Measurements from ENCODE around the gene CEP170.
"Not testable (repeated sequence)": the region's sequence is repeated elsewhere in the genome, so short reads cannot be mapped to it uniquely, and the experiment has no call there.

The CEP170 gene

DNA sequence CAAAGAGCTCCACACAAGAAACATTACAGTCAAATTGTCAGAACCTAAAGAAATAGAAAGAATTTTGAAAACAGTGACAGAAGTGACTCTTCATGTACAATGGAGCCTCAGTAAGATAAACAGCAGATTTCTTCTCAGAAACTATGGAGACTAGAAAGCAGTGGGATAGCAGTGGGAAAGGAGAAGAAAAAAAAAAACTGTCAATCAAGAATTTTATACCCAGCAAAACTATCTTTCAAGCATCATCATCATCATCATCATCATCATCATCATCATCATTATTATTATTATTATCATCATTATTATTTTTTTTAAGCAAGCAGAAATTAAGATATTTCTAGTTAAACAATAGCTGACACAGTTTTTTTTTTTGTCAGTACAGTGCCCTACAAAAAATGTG lies 24.2 kb downstream of the CEP170 start:
- DNase-seq, result no peak

DNA sequence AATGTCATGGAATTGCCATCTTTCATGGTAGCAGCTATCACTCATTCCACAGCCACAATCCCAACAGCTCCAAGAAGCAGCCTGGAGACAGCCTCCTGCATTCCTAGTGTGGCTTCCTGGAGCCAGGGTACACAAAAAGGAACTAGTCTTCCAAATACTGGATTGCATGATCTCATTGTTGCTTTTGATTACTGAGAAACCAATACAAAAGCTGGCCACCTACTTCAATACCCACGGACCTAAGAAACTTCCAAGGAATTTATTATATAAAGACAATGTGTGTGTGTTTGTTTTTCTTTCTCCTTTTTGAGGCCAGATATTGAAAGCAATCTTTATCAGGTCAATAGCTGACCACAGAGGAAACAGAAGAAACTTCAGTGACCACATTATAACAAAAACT lies 25.6 kb downstream of the CEP170 start:
- DNase-seq, result no peak

DNA sequence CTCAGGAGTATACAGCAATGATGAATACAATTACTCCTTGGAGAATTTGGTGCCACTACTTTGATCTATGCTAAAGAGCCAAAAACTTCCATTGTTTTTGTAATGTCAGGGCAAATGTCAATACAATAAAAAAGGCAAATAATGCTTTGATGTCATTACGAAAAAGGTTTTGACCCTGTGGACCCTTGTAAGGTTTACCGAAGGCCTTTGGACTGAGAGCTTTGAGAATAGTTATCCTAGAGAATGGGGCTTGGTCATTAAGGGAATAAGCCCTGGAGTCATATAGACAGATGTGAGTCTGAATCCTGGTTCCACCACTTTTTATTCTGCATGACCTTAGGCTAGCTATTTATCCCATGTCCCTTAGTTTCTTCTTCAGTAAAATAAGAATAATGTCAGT lies 27.5 kb downstream of the CEP170 start:
- no peak for DNase-seq

DNA sequence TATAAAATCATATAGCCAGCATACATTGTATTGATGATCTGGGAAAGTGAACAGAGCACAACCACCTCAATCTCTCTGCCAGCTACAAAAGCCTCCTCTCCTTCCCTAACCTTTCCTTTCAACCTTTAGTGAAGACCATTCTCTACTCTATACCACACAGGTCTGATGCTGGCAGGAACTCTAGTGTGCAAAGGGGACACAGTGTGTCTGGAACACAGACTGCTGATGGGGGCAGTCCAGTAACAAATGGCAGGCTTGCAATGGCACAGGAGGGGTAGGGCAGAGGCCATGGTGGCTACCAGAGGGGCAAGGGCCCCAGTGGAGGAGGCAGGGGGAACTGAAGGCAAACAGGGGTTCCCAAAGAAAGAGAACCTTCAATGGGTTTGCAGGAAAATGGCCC lies 37.0 kb downstream of the CEP170 start:
- no peak for DNase-seq

DNA sequence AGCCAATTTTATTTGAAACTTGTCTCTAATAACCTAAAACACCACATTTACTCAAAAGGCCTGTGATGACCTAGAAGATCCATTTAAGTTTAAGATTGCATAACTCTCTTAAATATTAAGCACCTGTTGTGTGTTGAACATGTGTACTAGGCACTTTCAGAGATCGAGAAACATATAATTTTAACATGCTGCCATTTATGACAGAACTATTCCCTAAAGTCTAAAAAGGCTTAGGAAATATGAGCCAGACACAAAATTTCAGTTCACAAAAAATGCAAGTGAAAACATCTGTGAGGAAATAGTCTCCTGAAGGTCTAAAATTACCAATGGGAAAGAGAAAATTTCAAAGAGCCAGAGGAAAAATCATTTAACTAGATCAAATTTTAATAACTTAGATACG lies 37.7 kb downstream of the CEP170 start:
- DNase-seq, result no peak

DNA sequence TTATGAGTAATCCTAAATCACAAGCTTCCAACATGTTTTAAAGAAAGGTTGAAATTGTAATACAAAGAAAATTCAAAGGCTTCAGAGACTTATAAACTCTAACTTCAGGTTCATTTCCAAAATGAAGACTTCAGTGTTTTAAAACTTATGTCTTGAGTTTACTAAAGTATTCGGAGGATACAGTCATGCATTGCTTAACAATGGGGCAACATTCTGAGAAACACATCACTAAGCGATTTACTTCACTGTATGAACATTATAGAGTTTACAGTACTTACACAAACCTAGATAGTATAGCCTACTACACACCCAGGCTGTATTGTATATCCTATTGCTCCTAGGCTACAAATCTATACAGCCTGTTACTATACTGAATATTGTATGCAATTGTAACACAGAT lies 38.3 kb downstream of the CEP170 start:
- no peak for DNase-seq

DNA sequence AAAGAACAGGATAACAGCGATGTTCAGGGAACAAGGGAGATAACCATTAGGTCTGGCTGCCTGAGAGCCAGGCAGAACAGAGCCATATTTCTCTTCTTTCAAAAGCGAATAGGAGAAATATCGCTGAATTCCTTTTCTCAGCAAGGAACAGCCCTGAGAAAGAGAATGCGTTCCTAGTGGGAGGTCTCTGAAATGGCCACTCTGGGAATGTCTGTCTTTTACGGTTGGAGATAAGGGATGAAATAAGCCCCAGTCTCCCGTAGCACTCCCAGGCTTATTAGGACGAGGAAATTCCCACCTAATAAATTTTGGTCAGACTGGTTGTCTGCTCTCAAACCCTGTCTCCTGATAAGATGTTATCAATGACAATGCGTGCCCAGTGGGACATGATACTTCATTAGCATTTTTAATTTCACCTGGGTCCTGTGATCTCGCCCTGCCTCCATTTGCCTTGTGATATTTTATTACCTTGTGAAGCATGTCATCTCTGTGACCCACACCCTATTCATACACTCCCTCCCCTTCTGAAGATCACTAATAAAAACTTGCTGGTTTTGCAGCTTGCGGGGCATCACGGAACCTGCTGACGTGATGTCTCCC lies 39.7 kb downstream of the CEP170 start:
- not testable (repeated sequence) for DNase-seq

DNA sequence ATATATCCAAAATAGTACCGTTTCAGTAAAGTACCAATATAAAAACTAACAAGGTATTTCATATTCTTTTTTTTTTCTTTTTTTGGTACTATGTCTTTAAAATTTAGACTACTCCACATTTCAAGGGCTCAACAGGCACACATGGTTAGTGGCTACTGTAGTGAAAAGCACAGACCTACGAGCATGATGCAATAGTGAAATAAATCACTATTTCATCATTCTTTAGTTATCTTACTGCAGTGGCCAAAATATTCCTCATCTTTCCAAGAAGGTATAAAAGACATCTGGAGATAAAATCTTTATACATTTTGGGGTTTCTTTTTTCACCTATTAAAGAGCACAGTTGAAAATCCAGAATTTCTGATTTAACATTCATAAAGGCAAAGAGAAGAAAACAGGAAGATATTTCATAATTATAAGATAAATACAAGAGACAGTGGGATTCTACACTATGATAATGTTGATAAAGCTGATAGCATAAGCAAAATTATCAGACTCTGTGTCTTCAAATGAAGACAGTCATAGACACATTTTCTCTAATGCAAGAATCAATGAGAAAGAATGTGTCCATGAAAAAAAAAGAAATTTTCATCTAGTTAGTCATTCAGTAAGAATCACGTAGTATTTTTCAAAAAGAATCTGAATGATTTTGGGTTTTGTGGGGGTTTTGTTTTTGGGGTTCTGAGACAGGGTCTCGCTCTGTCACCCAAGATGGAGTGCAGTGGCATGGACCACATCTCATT lies 41.9 kb downstream of the CEP170 start:
- no peak for DNase-seq

DNA sequence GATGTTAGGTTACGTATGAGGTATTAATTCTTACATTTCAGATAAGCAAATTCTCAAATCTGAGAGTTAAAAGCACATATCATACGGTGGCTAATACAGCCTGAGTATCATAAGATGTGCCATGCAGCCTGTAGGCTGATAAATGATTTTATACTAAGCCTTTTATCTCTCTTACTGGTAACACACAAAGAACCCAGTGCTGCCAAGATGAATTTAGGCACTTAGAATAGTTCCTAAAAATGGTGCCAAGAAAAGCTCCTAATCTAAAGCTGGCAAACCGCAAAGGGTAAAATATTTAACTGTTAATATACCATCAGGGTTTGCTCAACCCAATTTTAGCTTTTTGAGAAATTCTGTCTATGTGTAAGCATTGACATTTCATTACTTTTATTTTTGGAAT lies 43.1 kb downstream of the CEP170 start:
- DNase-seq, result not testable (repeated sequence)

DNA sequence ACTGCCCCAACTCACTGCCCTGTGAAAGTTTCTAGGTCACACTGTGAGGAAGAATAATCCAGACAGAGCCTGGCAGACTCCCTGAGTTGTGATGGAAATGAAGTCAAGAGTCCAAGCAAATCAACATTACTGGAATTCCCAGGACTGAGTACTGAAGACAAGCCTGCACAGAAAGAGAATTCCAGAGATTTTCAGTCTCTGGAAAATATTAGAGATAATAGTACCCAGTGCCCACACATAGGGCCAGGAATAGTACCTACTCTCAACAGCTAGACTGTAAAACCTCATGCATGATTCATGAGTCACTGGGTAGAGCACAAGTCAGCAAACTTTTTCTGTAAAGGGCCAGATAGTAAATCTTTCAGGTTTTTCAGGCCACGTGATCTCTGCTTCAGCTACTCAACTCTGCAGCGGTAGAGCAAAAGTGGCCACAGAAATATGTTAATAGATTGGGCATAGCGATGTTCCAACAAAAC lies 50.0 kb downstream of the CEP170 start:
- not testable (repeated sequence) for DNase-seq

DNA sequence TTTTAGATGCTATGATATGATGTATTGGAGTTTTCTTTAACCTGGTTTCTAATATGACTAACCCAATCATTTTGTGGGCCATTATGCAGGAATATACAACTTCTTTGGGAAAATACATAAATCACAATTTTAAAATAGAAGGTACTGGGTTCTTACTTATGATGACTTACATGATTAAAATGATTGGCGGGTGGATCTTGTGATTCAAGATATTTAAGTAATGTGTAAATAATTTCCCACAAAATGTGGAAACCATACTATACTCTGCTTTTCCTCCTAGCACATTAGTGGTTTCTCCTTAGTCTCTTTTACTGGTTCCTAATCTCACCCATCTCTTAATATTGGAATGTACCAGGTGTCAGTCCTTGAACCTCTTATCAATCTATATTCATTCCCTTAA lies 50.7 kb downstream of the CEP170 start:
- not testable (repeated sequence) for DNase-seq

DNA sequence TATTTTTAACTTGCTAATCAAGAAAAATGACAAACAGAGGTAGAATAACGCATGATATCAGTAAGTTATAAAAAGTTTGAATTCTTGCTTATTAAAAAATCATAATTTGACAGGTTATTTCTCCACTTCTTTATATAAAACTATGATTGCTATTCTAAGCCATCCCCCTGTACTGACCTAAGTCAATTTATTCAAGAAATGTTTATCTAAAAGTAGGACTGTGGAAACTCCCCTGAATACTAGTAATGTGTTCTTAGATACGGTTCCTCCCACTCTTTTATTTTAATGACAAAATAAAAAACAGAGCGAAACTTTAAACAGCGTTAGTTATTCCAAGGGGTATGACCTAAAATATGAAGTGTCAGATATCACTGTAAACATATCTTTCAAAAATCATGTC lies 51.9 kb downstream of the CEP170 start:
- not testable (repeated sequence) for DNase-seq

DNA sequence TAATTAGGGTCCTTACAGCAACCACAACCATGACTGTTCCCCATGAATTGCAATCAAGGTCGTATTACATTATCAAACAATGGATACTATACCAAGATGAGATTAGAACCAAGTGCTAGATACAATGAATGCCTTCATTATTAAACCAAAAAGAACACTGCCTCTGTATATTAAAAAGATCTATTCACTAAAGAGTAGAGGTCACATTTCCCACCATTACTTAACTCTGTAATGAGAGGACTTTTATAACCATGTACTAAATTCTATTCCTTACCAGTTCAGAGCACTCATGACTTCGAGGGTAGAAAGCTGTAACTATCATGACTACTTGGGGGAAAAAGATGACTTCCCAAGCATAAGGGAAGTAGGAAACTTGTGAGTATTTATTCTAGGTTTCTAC lies 53.8 kb downstream of the CEP170 start:
- not testable (repeated sequence) for DNase-seq

DNA sequence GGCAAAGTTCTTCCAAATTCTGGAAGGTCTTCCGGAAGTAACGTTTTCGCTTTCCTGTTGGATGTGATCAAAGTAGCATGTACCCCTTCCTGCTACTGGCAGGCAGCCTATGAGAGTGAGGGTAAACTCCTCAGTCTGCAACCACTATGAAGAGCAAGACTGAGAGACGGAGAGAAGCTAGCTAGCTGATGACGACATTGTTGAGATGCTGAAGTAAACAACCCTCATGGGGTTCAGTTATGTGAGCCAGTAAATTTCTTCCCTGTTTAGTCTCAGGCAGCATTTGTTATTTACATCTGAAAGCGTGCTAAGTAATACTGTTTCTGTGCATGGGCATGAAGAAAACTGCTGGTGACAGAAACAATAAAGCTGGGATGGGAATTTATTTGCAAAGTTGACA lies 57.6 kb downstream of the CEP170 start:
- DNase-seq, result not testable (repeated sequence)

DNA sequence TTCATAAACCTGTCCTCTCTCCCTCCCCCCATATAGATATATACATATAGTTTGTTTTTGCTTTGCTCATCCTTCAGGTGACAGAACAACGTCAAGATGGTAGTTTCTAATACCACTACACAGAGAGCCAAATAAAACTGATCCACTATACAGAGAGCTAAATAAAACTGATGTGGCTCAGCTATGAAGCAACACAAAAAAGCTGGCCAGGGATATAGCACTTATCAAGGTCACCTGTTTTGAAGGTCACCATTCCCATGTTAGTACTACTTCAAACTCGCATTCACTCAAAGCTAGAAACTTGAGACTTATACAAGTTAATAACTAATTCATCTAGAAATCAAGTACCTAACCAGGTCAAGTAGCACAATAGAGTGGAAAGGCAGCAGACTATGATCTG lies 61.8 kb downstream of the CEP170 start:
- DNase-seq, result not testable (repeated sequence)

DNA sequence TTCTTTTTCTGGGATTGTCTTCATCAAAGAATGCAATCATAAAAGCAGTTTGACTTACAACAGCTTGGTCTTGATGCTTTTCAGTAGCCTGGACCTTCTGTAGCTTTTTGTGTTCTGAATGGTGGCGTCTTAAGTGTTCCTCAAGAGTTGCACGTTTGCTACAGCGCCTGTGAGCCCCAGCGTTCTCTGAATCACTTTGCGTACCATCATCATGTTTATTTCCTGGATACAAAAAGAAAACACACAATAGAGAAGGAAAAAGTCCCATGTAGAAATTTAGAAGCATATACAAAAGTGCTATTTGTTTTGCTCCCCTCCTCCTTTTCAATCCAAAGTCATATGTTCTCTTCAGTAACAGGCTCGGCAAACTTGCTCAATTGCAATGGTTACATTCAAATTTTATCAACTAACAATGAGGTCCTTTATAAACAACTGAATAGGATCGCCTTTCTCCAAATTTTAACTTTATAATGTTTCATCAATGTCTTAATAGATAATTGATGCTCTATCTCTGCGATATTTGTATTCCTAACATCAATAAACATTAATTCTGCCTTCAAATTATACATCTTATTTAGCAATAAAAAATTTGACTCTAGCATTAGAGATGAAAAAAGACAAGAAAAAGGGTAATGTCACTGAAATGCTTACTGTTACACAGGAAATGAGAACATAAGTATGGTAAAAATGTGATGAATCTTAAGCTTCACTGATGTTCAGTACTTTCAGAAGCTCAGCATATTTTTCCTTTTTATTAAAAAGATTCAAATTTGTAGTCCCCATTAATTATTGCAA lies 68.7 kb downstream of the CEP170 start:
- DNase-seq, result not testable (repeated sequence)

DNA sequence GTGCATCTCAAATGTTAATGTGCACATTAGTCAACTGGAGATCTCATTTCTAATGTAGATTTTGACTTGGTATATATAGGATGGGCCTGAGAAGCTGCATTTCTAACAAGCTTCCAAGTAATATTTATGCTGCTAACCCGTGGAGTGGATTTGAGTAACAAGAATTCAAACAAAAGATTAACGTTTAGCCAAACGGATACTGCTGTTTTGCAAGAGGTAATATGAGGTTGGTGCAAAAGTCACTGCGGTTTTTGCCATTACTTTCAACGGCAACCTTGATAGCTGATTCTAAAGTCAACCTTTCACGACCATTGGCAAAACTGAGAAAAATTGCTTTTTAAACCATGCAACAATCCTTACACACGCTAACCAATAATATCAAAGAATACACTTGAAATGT lies 70.3 kb downstream of the CEP170 start:
- DNase-seq, result not testable (repeated sequence)

DNA sequence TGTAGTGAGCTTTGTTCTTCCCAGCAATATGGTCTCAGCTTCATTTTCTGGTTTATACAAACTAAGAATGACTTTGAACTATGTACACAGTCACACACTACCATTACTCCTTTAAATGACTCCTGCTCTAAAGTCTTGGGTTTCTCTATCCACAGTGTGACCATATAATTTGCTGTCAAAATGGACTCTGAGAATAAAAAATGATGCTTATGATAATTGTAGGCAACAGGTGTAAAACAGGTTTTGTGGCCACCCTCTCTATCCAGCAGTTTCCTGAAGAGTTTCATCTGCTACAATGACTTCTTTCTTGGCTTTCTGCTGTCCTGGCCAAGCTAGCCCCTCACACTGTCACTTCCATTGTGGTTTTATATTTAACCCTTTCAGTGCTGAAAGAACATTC lies 71.4 kb downstream of the CEP170 start:
- DNase-seq, result not testable (repeated sequence)

DNA sequence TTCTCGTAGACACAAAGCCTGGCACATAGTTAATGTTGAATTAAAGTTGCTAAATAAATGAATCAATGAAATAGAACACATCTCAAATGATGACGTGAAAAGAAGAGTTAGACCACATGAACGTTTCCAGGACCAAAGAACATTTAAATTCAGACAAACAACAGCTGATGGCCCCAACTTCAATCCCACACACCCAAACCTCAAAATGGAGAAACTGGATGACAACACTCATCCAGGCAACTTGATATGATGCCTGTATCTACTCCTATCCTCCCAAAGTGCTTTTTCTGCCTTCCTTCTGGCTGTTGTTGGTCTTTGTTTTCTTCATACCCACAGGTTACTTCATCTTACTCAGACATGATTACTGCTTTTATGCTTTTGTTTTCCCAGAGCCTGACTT lies 71.9 kb downstream of the CEP170 start:
- DNase-seq, result not testable (repeated sequence)

DNA sequence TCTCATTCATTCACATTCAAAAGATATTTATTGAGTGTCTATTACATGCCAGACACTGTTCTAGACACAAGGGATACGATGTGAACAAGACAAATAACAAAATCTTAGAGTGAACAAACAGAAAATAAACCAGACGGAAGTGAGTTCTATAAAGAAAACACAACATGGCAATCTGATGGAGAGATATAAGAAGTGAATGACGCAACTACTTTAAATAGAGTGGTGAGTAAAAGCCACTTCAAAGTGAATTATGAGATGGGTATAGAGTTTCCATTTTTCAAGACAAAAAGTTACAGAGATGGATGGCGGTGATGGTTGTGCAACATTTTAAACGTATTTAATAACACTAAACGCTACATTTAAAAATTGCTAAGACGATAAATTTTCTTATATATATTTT lies 75.4 kb downstream of the CEP170 start:
- DNase-seq, result no peak

DNA sequence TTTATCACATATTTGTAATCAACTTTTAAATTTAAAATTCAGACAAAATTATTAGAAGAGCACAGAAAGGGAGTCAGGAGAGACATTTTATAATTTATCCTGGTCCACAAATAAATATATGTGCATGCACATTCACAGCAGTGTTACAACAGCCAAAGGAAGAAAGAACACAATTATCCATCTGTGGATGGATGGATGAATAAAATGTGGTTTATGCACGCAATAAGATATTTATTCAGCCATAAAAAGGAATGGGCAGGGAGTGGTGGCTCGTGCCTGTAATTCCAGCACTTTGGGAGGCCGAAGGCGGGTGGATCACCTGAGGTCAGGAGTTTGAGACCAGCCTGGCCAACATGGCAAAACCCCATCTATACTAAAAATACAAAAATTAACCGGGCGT lies 77.3 kb downstream of the CEP170 start:
- not testable (repeated sequence) for DNase-seq

DNA sequence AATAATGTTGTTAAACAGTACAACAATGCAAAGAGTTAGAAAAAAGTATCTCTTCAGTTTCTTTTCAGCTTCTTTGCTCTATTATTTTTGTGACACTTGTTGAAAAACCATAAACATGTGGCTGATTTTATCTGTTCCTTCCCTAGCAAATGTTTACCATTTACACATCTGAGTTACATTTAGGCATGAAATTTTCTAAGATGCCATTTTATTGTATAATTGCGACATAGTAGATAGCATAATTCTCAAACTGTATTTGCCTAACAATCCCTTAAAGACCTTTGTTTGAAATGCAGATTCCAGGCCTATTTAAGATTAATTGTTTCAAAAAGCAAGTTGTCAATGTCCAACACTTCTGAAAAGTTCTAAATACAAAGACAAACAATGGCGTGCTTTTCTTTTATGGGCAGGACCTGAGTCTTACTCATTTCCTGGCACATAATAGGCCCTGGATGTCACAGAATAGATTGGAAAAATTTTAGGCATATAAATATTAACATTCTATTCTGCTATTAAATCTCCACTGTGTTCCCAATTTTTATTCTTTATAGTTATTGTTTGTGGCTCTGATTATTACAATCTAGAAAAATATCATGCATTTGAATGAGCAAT lies 81.2 kb downstream of the CEP170 start:
- not testable (repeated sequence) for DNase-seq

DNA sequence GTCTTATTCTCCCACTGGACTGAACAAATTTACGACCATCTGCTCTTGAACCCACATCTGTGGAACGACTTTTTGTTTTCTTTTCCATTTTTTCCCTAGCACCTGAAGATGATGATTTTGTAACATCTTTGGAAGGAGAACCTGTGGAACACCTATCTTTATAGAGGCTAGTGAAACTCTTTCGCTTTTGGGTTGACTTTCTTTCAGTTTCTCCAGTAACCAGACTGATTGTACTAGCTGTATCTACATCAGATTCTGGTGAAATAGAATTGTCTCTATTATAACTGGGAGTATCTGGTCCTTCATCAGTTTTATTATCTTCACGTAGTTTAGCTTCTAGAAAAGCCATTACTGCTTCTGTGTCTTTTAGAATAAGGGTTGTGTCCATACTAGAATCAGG lies 90.2 kb downstream of the CEP170 start:
- not testable (repeated sequence) for DNase-seq

Measured in activated CD4-positive, alpha-beta T cell treated with anti-CD3 and anti-CD28 coated beads for 4 hours (primary cell).